ENCODE measurements around the gene ZNF888.
"Not testable (repeated sequence)": the region's sequence is repeated elsewhere in the genome, so short reads cannot be mapped to it uniquely, and the experiment has no call there.

ZNF888 gene

DNA sequence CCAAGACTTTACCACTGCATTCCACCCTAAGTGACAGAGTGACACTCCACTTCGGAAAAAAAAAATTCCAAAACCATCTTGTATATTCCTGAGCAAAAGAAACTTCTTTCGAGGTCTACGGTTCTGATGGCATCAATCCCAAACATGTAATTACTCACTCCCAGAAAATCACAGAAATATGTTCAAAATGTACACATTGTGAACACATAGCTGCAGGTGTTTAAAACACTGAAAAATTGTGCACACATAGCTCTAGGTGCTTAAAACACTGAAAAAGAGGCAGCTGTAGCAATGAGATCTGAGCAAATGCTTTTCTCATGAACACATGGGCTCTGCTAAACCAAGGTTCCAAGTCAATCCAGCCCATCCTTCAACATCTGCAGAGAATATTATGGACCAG is 51.8 kb downstream of the ZNF888 start:
- no peak for DNase-seq (ENCODE audit: low read depth)

- not testable (repeated sequence) for DNase-seq (ENCODE audit: low read depth)
Observed at GRCh38 chr19:52868031-52868430, 55.2 kb downstream of the ZNF888 start.

- DNase-seq (ENCODE audit: low read depth) = peak; percentile 16
Observed at GRCh38 chr19:52857378-52858191, 65.6 kb downstream of the ZNF888 start, which contains the start of gene ZNF468. TSS of gene ZNF468 (minus strand) at chr19:52857619. CDS start at chr19:52854272, 3,347 bp downstream.

- DNase-seq (ENCODE audit: low read depth) = peak; percentile 3
Observed at GRCh38 chr19:52856540-52857377, 66.5 kb downstream of the ZNF888 start.

Measured in GM04503 (cell line).